Brain microvascular endothelial cell (primary cell): ENCODE measurements around the gene LDLRAD4.

Experiments used
- DNase-seq: peaks from one replicate; pipeline ENCODE4 v3.0.0-alpha.2; 2020
- H3K27ac ChIP-seq: fragments of 250-450 bp; sonication (Bioruptor Pico); 2 replicates; pipeline ENCODE4 v1.5.1; 2020; ENCODE audit warnings: mild to moderate bottlenecking, moderate library complexity
- H3K27me3 ChIP-seq: fragments of 250-450 bp; sonication (Bioruptor Pico); replicated peaks from 2 replicates; pipeline ENCODE4 v1.5.1; 2020; ENCODE audit warnings: mild to moderate bottlenecking
- H3K36me3 ChIP-seq: fragments of 250-450 bp; sonication (Bioruptor Pico); replicated peaks from 2 replicates; pipeline ENCODE4 v1.5.1; 2020; ENCODE audit warnings: mild to moderate bottlenecking
- H3K4me3 ChIP-seq: 2 replicates; pipeline ENCODE4 v1.5.1; 2011; ENCODE audit warnings: low read depth, mild to moderate bottlenecking, control low read depth, low read length, moderate library complexity
- in situ Hi-C: cut with HindIII; loops from 2 replicates; pipeline ENCODE4 v1.10.0; 2017; ENCODE audit warnings: low sequenced_read_pairs, low pct_ligation_motif_present
- TF ChIP-seq, protein P1 (sequence below): IDR thresholded peaks from 2 replicates; pipeline ENCODE4 v1.5.1; 2011; ENCODE audit warnings: low read depth, mild to moderate bottlenecking, moderate library complexity, low read length, control low read depth, inconsistent platforms; ENCODE audit errors: missing control alignments

Gene LDLRAD4

DNA sequence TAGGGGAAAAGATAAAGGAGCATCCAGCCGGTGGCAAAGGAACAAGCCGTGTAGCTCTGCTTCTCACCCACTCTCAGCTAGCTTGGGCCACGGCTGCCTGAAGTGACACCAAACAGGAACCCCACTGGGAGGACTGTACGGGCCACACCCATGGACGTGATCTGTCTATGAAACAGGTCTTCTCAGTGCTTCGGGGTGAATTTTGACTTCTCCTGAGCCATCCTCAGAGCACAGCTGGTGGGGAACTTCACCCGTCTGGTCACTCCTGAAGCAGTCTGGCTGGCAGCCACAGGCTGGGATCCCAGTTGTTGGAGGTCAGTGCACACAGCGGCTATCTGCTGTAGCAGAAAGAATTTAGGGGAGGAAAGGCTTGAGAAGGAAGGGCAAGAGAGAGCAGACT lies 284.0 kb downstream of the LDLRAD4 start:
- in situ Hi-C loops = no loop called here

DNA sequence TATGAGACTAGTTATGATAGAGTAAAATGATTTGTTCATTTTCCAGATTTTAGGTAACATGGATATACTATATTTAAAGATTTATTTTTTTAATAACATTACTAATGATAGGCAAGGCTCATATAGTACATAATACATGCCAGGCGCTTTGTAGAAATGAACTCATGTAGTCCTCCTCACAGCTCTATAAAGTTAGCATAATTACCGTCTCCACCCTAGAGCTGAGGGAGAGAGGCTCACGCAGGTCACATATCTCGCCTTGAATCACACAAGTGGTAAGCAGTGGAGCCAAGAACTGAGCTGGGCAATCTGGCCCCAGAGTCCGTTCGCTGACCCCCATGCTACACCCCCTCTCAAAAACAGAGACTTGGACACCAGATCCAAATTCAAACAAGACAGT lies 285.3 kb downstream of the LDLRAD4 start:
- Histone ChIP-seq H3K27ac (no peak overlapping the region), H3K27me3 (no peaks in the 10 kb centered on the region), H3K4me3 (no peak overlapping the region), H3K36me3 (no peaks in the 10 kb centered on the region)
- TF ChIP-seq, protein P1, sequence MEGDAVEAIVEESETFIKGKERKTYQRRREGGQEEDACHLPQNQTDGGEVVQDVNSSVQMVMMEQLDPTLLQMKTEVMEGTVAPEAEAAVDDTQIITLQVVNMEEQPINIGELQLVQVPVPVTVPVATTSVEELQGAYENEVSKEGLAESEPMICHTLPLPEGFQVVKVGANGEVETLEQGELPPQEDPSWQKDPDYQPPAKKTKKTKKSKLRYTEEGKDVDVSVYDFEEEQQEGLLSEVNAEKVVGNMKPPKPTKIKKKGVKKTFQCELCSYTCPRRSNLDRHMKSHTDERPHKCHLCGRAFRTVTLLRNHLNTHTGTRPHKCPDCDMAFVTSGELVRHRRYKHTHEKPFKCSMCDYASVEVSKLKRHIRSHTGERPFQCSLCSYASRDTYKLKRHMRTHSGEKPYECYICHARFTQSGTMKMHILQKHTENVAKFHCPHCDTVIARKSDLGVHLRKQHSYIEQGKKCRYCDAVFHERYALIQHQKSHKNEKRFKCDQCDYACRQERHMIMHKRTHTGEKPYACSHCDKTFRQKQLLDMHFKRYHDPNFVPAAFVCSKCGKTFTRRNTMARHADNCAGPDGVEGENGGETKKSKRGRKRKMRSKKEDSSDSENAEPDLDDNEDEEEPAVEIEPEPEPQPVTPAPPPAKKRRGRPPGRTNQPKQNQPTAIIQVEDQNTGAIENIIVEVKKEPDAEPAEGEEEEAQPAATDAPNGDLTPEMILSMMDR = no peak
- in situ Hi-C loops = no loop called here
- DNase-seq = no peak

More for the DNA sequence above, 284.0 kb downstream of the LDLRAD4 start:
- H3K36me3 ChIP-seq = no peaks in the 10 kb centered on the region
- no peaks in the 10 kb centered on the region for H3K27me3 ChIP-seq
- no peak overlapping the region for H3K27ac ChIP-seq
- no peak for DNase-seq
- TF ChIP-seq, protein P1 = no peak
- H3K4me3 ChIP-seq = no peak overlapping the region

DNA sequence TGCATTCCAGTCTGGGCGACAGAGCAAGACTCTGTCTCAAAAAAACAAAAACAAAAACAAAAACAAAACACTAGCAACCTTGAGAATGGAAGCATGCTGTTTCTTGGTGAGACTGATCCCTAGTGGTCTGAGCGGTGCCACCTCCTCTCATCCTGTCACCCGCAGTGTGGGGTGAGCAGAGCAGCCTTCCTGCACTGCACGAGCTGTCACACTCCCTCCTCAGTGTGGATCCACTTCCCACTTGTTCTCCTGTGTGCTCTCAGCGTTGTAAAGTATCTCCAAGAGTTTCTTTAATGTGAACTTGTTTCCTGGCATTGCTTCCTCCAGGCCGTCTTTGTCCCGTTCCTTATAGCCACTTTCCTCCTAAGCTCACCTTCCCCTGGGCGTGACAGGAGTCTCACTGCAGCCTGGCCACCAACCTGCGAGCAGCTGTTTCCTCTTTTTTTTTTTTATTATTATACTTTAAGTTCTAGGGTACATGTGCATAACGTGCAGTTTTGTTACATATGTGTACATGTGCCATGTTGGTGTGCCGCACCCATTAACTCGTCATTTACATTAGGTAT lies 287.3 kb downstream of the LDLRAD4 start:
- in situ Hi-C loops = no loop called here

DNA sequence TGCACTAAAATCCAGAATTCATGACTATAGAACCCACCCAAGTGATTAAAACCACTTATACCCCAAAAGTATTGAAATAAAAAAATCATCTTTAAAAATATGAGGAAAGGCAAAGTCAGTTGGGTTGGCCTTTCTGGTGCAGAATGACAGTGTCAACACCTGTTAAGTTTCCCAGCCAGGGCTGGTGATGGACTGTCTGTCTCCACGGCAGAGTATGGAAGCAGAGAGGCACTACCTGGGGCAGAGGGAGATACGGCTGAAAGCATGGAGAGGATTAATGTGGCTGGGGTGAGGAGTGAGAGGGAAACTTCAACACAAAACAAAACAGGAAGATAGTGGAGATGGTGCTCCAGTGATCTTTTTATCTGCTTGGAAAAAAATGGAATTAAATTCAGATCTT lies 292.0 kb downstream of the LDLRAD4 start:
- in situ Hi-C loops = no loop called here
- Histone ChIP-seq H3K27me3 (no peaks in the 10 kb centered on the region), H3K4me3 (no peak overlapping the region), H3K36me3 (no peaks in the 10 kb centered on the region), H3K27ac (no peak overlapping the region)
- no peak for DNase-seq
- TF ChIP-seq, protein P1 = no peak

More for the DNA sequence above, 287.3 kb downstream of the LDLRAD4 start:
- no peaks in the 10 kb centered on the region for H3K36me3 ChIP-seq
- H3K4me3 ChIP-seq = no peak overlapping the region
- TF ChIP-seq, protein P1 = no peak
- no peaks in the 10 kb centered on the region for H3K27me3 ChIP-seq
- no peak for DNase-seq
- no peak overlapping the region for H3K27ac ChIP-seq

DNA sequence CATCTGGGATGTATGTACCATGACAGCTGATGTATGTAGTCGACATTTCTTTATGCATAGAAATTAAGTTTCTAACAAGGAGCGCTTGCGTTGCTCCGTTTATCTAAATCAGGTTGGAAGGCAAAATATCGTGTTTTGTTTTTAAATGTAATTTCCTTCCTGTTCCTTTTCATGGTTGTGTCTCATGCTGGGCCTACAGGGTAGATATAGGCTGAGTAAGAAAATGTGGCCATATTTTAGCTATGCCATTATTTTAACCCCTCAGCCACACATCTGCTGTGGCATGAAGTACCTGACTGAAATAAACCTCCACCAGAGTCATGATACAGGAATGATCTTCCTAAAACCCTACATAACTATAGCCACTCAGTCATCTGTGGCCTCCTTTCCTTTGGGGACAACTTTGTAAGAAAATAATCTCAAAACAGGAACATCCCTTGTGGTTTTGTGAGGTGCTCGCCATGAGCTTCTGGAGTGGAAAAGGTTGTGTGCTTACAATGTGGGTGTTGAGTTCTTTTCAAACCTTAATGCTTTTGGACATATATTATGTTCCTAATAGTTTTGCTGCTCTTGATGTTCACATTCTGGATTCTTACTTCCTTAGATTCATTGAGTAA lies 293.5 kb downstream of the LDLRAD4 start:
- TF ChIP-seq, protein P1 = no peak
- no peak overlapping the region for H3K27ac ChIP-seq
- no peaks in the 10 kb centered on the region for H3K27me3 ChIP-seq
- no peak overlapping the region for H3K4me3 ChIP-seq
- H3K36me3 ChIP-seq = no peaks in the 10 kb centered on the region
- in situ Hi-C loops = no loop called here
- no peak for DNase-seq

GRCh38 chr18:13513021-13513420 lies 294.5 kb downstream of the LDLRAD4 start:
- Histone ChIP-seq H3K27me3 (no peaks in the 10 kb centered on the region), H3K4me3 (no peak overlapping the region), H3K27ac (no peak overlapping the region), H3K36me3 (no peaks in the 10 kb centered on the region)
- TF ChIP-seq, protein P1 = no peak
- in situ Hi-C loops = no loop called here
- no peak for DNase-seq
